H9 (cell line): ENCODE data around the gene RBM45. TPM values are rescaled to one million over a fixed set of nuclear protein-coding genes. Genes with fewer than 3 reads are reported as not detected.

Experiments
- DNase-seq: peaks from one replicate; pipeline ENCODE4 v3.0.0-alpha.2; 2017
- H2AFZ ChIP-seq: one replicate; pipeline ENCODE4 v1.6.1; 2013; ENCODE audit warnings: mild to moderate bottlenecking, low read length, control low read depth, moderate library complexity
- H2AK5ac ChIP-seq: 2 replicates; pipeline ENCODE4 v1.6.1; 2013; ENCODE audit warnings: low read length, control low read depth, mixed read lengths; ENCODE audit not compliant: insufficient read length
- H2BK120ac ChIP-seq: one replicate; pipeline ENCODE4 v1.6.1; 2013; ENCODE audit warnings: low read depth, mild to moderate bottlenecking, low read length, control low read depth, inconsistent platforms; ENCODE audit not compliant: poor library complexity, severe bottlenecking
- H2BK12ac ChIP-seq: 2 replicates; pipeline ENCODE4 v1.6.1; 2013; ENCODE audit warnings: low read length, control low read depth, mixed read lengths, low read depth; ENCODE audit not compliant: insufficient read length
- H2BK15ac ChIP-seq: 2 replicates; pipeline ENCODE4 v1.6.1; 2013; ENCODE audit warnings: low read depth, low read length, control low read depth
- H2BK20ac ChIP-seq: one replicate; pipeline ENCODE4 v1.6.1; 2013; ENCODE audit warnings: low read depth, mild to moderate bottlenecking, low read length, control low read depth, inconsistent platforms; ENCODE audit not compliant: poor library complexity, severe bottlenecking
- H2BK5ac ChIP-seq: 2 replicates; pipeline ENCODE4 v1.6.1; 2013; ENCODE audit warnings: low read length, control low read depth, mixed read lengths; ENCODE audit not compliant: insufficient read length
- H3K14ac ChIP-seq: 2 replicates; pipeline ENCODE4 v1.6.1; 2013; ENCODE audit warnings: low read length, control low read depth; ENCODE audit not compliant: insufficient read depth
- H3K18ac ChIP-seq: 2 replicates; pipeline ENCODE4 v1.6.1; 2013; ENCODE audit warnings: low read depth, mild to moderate bottlenecking, mixed read lengths, low read length, control low read depth; ENCODE audit not compliant: insufficient read length
- H3K23ac ChIP-seq: 2 replicates; pipeline ENCODE4 v1.6.1; 2013; ENCODE audit warnings: low read length, control low read depth, mixed read lengths, low read depth; ENCODE audit not compliant: insufficient read length
- H3K23me2 ChIP-seq: 2 replicates; pipeline ENCODE4 v1.6.1; 2013; ENCODE audit warnings: low read depth, mild to moderate bottlenecking, mixed read lengths, low read length, control low read depth; ENCODE audit not compliant: insufficient read length, poor library complexity, severe bottlenecking
- H3K27ac ChIP-seq: 2 replicates; pipeline ENCODE4 v1.5.1; 2013; ENCODE audit warnings: low read length, control low read depth, mixed read lengths, low read depth; ENCODE audit not compliant: insufficient read length
- H3K27me3 ChIP-seq: 2 replicates; pipeline ENCODE4 v1.6.1; 2013; ENCODE audit warnings: low read length, control low read depth, inconsistent platforms; ENCODE audit not compliant: insufficient read depth
- H3K4ac ChIP-seq: 2 replicates; pipeline ENCODE4 v1.6.1; 2013; ENCODE audit warnings: low read depth, mild to moderate bottlenecking, control low read depth, inconsistent platforms, low read length, moderate library complexity
- H3K4me1 ChIP-seq: 2 replicates; pipeline ENCODE4 v1.6.1; 2013; ENCODE audit warnings: low read length, control low read depth, inconsistent platforms; ENCODE audit not compliant: insufficient read depth
- H3K4me2 ChIP-seq: 2 replicates; pipeline ENCODE4 v1.6.1; 2013; ENCODE audit warnings: low read length, control low read depth, mixed read lengths; ENCODE audit not compliant: insufficient read length, insufficient read depth
- H3K56ac ChIP-seq: 2 replicates; pipeline ENCODE4 v1.6.1; 2013; ENCODE audit warnings: low read depth, mild to moderate bottlenecking, mixed read lengths, low read length, control low read depth; ENCODE audit not compliant: insufficient read length
- H3K79me1 ChIP-seq: 2 replicates; pipeline ENCODE4 v1.6.1; 2013; ENCODE audit warnings: low read depth, mild to moderate bottlenecking, moderate library complexity, low read length, control low read depth, inconsistent platforms; ENCODE audit not compliant: insufficient read depth, poor library complexity, severe bottlenecking
- H3K79me2 ChIP-seq: 2 replicates; pipeline ENCODE4 v1.6.1; 2013; ENCODE audit warnings: low read length, control low read depth, inconsistent platforms; ENCODE audit not compliant: insufficient read depth
- H3K9ac ChIP-seq: 2 replicates; pipeline ENCODE4 v1.6.1; 2013; ENCODE audit warnings: low read length, control low read depth, mixed read lengths; ENCODE audit not compliant: insufficient read length; ENCODE audit errors: extremely low read depth
- H3K9me3 ChIP-seq: one replicate; pipeline ENCODE4 v1.6.1; 2013; ENCODE audit warnings: low read depth, low read length, inconsistent platforms; ENCODE audit not compliant: control insufficient read depth
- H3T11ph ChIP-seq: one replicate; pipeline ENCODE4 v1.6.1; 2013; ENCODE audit warnings: mild to moderate bottlenecking, low read length, control low read depth, inconsistent platforms
- H4K20me1 ChIP-seq: one replicate; pipeline ENCODE4 v1.6.1; 2013; ENCODE audit not compliant: control insufficient read depth, insufficient read length, insufficient read depth
- H4K5ac ChIP-seq: 2 replicates; pipeline ENCODE4 v1.6.1; 2013; ENCODE audit warnings: low read depth, mild to moderate bottlenecking, mixed read lengths, low read length, control low read depth; ENCODE audit not compliant: insufficient read length
- H4K8ac ChIP-seq: replicated peaks from 2 replicates; pipeline ENCODE4 v1.6.1; 2013; ENCODE audit warnings: low read length, control low read depth, mixed read lengths, low read depth; ENCODE audit not compliant: insufficient read length
- H4K91ac ChIP-seq: 2 replicates; pipeline ENCODE4 v1.6.1; 2013; ENCODE audit warnings: low read depth, mild to moderate bottlenecking, moderate library complexity, mixed read lengths, low read length, control low read depth; ENCODE audit not compliant: insufficient read length
- H3K27ac Mint-ChIP-seq, 3 experiments: 2 replicates in 2 of 3; 3 replicates in 1 of 3; pipeline ENCODE4 v1.8.0; 2020 to 2021; ENCODE audit warnings: mixed read lengths in 3 of 3, mild to moderate bottlenecking in 1 of 3, moderate library complexity in 1 of 3
- H3K27me3 Mint-ChIP-seq: 2 replicates; pipeline ENCODE4 v1.8.0; 2021; ENCODE audit warnings: low read depth, mild to moderate bottlenecking, moderate library complexity, mixed read lengths
- H3K36me3 Mint-ChIP-seq, 3 experiments: 2 replicates in 2 of 3; 3 replicates in 1 of 3; pipeline ENCODE4 v1.8.0; 2020 to 2021; ENCODE audit warnings: low read depth in 3 of 3, mixed read lengths in 3 of 3; ENCODE audit not compliant: insufficient read depth in 1 of 3
- H3K4me1 Mint-ChIP-seq, 2 experiments: 2 replicates each; pipeline ENCODE4 v1.8.0; 2020; ENCODE audit warnings: mixed read lengths in 2 of 2
- H3K4me3 Mint-ChIP-seq, 2 experiments: 2 replicates in 1 of 2; 3 replicates in 1 of 2; pipeline ENCODE4 v1.8.0; 2020 to 2021; ENCODE audit warnings: mild to moderate bottlenecking in 2 of 2, mixed read lengths in 2 of 2, moderate library complexity in 1 of 2
- H3K9me3 Mint-ChIP-seq, 2 experiments: 2 replicates in 1 of 2; 3 replicates in 1 of 2; pipeline ENCODE4 v1.8.0; 2020; ENCODE audit warnings: mild to moderate bottlenecking in 2 of 2, mixed read lengths in 2 of 2, moderate library complexity in 1 of 2
- WGBS: extraction: QIAGEN DNeasy Blood & Tissue Kit; methylation state at CpG from one replicate; pipeline ENCODE4 v1.1.7; 2013; ENCODE audit warnings: missing lambda C conversion rate, low lambda C conversion rate, mixed read lengths; ENCODE audit not compliant: insufficient read length; ENCODE audit errors: extremely low coverage; 5-methylcytosine and 5-hydroxymethylcytosine counted together
- total RNA-seq: library from RNA; stranded (reverse); gene quantifications from 2 replicates; pipeline ENCODE4 v1.2.1, GENCODE V29; 2021
- TF ChIP-seq, protein P1 (sequence below): fragments of 200-600 bp; sonication (generic); conservative IDR thresholded peaks from 3 replicates; pipeline ENCODE4 v1.8.0; 2021; ENCODE audit warnings: antibody characterized with exemption, mild to moderate bottlenecking

RBM45 gene
- total RNA-seq, 1 experiment from 2014 or later: 13.9 TPM

DNA sequence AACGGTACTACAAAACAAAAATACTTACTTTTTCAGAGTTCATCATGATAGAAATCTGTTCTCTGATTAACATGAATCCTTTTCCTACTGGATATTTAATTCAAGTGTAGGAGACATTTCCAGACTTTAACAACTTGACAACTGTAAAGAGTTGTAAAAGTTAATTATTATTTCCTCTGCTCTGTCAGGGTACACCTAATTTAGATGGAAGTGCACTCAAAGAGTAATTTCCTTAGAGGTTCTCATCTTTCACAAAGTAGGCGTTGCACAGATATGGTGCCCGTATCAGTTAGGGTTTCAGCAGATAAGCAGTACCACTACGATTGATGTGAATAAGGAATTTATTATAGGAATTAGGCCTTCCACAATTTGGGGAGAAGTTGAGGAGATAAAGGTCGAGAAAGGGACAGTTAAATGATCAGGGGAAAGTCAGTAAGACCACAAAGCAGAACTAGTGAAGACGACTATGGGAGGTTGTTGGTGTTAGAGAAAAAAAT lies 23.4 kb upstream of the RBM45 start:
- Histone ChIP-seq H3K4ac (no peak overlapping the region), H4K8ac (no peak overlapping the region), H2BK5ac (no peak overlapping the region), H3K27me3 (no peaks in the 10 kb centered on the region), H2AK5ac (no peak overlapping the region), H3K56ac (no peak overlapping the region), H4K91ac (no peak overlapping the region), H3K23ac (no peak overlapping the region), H3K4me1 (no peaks in the 10 kb centered on the region), H2BK15ac (no peak overlapping the region), H2BK120ac (no peak overlapping the region), H4K20me1 (no peaks in the 10 kb centered on the region), H3K79me2 (no peaks in the 10 kb centered on the region), H2BK20ac (no peak overlapping the region), H2BK12ac (no peak overlapping the region), H3K14ac (no peak overlapping the region), H3K27ac (no peak overlapping the region), H3K18ac (no peak overlapping the region), H3K23me2 (no peaks in the 10 kb centered on the region), H3K9ac (no peak overlapping the region), H3K79me1 (no peaks in the 10 kb centered on the region), H4K5ac (no peak overlapping the region), H3K9me3 (no peaks in the 10 kb centered on the region), H3K4me2 (no peak overlapping the region), H2AFZ (no peak overlapping the region), H3T11ph (no peak overlapping the region)
- no peaks in the 10 kb centered on the region for H3K4me1 Mint-ChIP-seq
- H3K27ac Mint-ChIP-seq: no peak overlapping the region
- no CpG with 5 or more reads among the region's 6 CpGs for WGBS
- no peaks in the 10 kb centered on the region for H3K27me3 Mint-ChIP-seq
- no peaks in the 10 kb centered on the region; a peak in 1 of 5 replicates for H3K9me3 Mint-ChIP-seq
- no peaks in the 10 kb centered on the region for H3K36me3 Mint-ChIP-seq
- H3K4me3 Mint-ChIP-seq: no peak overlapping the region
- no peak for DNase-seq
- TF ChIP-seq, protein P1, sequence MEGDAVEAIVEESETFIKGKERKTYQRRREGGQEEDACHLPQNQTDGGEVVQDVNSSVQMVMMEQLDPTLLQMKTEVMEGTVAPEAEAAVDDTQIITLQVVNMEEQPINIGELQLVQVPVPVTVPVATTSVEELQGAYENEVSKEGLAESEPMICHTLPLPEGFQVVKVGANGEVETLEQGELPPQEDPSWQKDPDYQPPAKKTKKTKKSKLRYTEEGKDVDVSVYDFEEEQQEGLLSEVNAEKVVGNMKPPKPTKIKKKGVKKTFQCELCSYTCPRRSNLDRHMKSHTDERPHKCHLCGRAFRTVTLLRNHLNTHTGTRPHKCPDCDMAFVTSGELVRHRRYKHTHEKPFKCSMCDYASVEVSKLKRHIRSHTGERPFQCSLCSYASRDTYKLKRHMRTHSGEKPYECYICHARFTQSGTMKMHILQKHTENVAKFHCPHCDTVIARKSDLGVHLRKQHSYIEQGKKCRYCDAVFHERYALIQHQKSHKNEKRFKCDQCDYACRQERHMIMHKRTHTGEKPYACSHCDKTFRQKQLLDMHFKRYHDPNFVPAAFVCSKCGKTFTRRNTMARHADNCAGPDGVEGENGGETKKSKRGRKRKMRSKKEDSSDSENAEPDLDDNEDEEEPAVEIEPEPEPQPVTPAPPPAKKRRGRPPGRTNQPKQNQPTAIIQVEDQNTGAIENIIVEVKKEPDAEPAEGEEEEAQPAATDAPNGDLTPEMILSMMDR: no peak
